ENCODE measurements around the gene NOL9. TPM values are rescaled to one million over a fixed set of nuclear protein-coding genes. Genes with fewer than 3 reads are reported as not detected.

Gene NOL9
- total RNA-seq, 4 donors from 2014 or later = 16.6 to 25.0 (median 21.1) TPM

- Histone ChIP-seq H3K4me3 (no peak overlapping the region), H3K27ac (replicated peaks in 1 of 4) (no peak overlapping the region), H3K27me3 (no peaks in the 10 kb centered on the region), H3K4me1 (peaks cover 0 to 9% (median 2%) of the 10 kb centered on the region in 4 donors), H3K9me3 (no peaks in the 10 kb centered on the region), H3K36me3 (peaks cover 60 to 99% (median 87%) of the 10 kb centered on the region in 4 donors)
- DNase-seq (ENCODE audit: extremely low spot score) = no peak
- TF ChIP-seq POLR2AphosphoS5 (IDR thresholded peaks at IDR 0.05) (no peak), EP300 (IDR thresholded peaks at IDR 0.05) (no peak), POLR2A (IDR thresholded peaks at IDR 0.05; ENCODE audit: low read depth) (no peak)
- TF ChIP-seq, protein P1, sequence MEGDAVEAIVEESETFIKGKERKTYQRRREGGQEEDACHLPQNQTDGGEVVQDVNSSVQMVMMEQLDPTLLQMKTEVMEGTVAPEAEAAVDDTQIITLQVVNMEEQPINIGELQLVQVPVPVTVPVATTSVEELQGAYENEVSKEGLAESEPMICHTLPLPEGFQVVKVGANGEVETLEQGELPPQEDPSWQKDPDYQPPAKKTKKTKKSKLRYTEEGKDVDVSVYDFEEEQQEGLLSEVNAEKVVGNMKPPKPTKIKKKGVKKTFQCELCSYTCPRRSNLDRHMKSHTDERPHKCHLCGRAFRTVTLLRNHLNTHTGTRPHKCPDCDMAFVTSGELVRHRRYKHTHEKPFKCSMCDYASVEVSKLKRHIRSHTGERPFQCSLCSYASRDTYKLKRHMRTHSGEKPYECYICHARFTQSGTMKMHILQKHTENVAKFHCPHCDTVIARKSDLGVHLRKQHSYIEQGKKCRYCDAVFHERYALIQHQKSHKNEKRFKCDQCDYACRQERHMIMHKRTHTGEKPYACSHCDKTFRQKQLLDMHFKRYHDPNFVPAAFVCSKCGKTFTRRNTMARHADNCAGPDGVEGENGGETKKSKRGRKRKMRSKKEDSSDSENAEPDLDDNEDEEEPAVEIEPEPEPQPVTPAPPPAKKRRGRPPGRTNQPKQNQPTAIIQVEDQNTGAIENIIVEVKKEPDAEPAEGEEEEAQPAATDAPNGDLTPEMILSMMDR (IDR thresholded peaks at IDR 0.05) = no peak
- WGBS = 65% methylated on average over 10 of the region's 10 CpGs
- intact Hi-C loops (cut with DNase I) = no loop called here
Observed at GRCh38 chr1:6545276-6546112, 8.8 kb downstream of the NOL9 start.

GRCh38 chr1:6544831-6545230 is 9.5 kb downstream of the NOL9 start:
- H3K4me3 ChIP-seq = no peak overlapping the region
- intact Hi-C loops (cut with DNase I) = no loop called here
- no peak overlapping the region for H3K27ac ChIP-seq (replicated peaks in 1 of 4)
- DNase-seq (ENCODE audit: extremely low spot score) = no peak
- H3K36me3 ChIP-seq = peaks cover 54 to 96% (median 84%) of the 10 kb centered on the region in 4 donors
- 77% methylated on average over 3 of the region's 3 CpGs for WGBS
- H3K27me3 ChIP-seq = no peaks in the 10 kb centered on the region
- no peaks in the 10 kb centered on the region for H3K9me3 ChIP-seq
- TF ChIP-seq POLR2A (IDR thresholded peaks at IDR 0.05; ENCODE audit: low read depth) = no peak
- TF ChIP-seq, protein P1 (IDR thresholded peaks at IDR 0.05) = no peak
- TF ChIP-seq EP300 (IDR thresholded peaks at IDR 0.05) = no peak
- TF ChIP-seq POLR2AphosphoS5 (IDR thresholded peaks at IDR 0.05) = no peak
- peaks cover 0 to 9% (median 2%) of the 10 kb centered on the region in 4 donors for H3K4me1 ChIP-seq

- H3K4me1 ChIP-seq = no peaks in the 10 kb centered on the region
- WGBS = 49% methylated on average over 3 of the region's 3 CpGs
- TF ChIP-seq POLR2AphosphoS5 (IDR thresholded peaks at IDR 0.05) (no peak), POLR2A (IDR thresholded peaks at IDR 0.05; ENCODE audit: low read depth) (no peak), EP300 (IDR thresholded peaks at IDR 0.05) (no peak)
- TF ChIP-seq, protein P1 (IDR thresholded peaks at IDR 0.05) = no peak
- no peak for DNase-seq (ENCODE audit: extremely low spot score)
- peaks cover 13 to 78% (median 56%) of the 10 kb centered on the region in 4 donors for H3K36me3 ChIP-seq
- H3K27me3 ChIP-seq = no peaks in the 10 kb centered on the region
- intact Hi-C loops (cut with DNase I) = no loop called here
- no peak overlapping the region for H3K4me3 ChIP-seq
- H3K9me3 ChIP-seq = no peaks in the 10 kb centered on the region
- no peak overlapping the region for H3K27ac ChIP-seq (replicated peaks in 1 of 4)
Observed at GRCh38 chr1:6538956-6539355, 15.4 kb downstream of the NOL9 start.

DNA sequence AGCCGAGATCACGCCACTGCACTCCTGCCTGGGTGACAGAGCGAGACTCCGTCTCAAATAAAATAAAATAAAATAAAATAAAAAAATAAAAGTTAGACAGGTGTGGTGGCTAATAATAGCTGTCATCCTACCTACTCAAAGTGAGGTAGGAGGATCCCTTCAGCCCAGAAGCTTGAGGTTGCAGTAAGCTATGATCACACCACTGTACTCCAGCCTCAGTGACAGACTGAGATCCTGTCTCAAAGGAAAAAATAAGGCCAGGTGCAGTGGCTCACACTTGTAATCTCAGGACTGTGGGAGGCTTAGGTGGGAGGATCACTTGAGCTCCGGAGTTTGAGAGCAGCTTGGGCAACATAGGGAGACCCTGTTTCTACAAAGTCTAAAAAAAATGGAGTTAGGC is 18.0 kb downstream of the NOL9 start:
- WGBS = 94% methylated on average over 4 of the region's 5 CpGs
- peaks cover 27 to 78% (median 65%) of the 10 kb centered on the region in 4 donors for H3K36me3 ChIP-seq

More for the DNA sequence above, 18.0 kb downstream of the NOL9 start:
- no peaks in the 10 kb centered on the region for H3K27me3 ChIP-seq
- H3K4me3 ChIP-seq = no peak overlapping the region
- DNase-seq (ENCODE audit: extremely low spot score) = no peak
- H3K9me3 ChIP-seq = no peaks in the 10 kb centered on the region
- H3K4me1 ChIP-seq = no peaks in the 10 kb centered on the region
- TF ChIP-seq POLR2A (IDR thresholded peaks at IDR 0.05; ENCODE audit: low read depth) = no peak
- TF ChIP-seq EP300 (IDR thresholded peaks at IDR 0.05) = no peak
- TF ChIP-seq POLR2AphosphoS5 (IDR thresholded peaks at IDR 0.05) = no peak
- TF ChIP-seq, protein P1 (IDR thresholded peaks at IDR 0.05) = no peak
- intact Hi-C loops (cut with DNase I) = no loop called here
- no peak overlapping the region for H3K27ac ChIP-seq (replicated peaks in 1 of 4)
